ENCODE data around the gene LRP1B.

LRP1B gene

DNA sequence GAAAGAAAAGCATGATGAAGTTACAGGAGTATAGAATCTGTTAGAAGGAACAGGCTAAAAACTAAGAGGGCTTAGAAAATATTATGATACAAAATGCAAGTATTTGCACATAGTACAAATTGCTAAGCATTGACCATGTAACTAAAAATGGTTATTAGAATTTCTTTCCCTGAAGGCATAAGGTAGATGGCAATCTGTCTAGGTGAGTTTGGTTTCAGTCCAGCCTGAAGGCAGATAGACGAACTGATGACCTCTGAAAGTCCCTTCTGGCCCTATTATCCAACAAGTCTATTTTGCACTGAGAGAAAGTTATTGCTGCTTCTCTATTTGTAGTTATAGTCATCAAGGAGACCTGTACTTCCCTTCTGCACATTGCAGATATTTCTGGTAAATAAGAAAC is 663.5 kb downstream of the LRP1B start:
- TF ChIP-seq, protein P1, sequence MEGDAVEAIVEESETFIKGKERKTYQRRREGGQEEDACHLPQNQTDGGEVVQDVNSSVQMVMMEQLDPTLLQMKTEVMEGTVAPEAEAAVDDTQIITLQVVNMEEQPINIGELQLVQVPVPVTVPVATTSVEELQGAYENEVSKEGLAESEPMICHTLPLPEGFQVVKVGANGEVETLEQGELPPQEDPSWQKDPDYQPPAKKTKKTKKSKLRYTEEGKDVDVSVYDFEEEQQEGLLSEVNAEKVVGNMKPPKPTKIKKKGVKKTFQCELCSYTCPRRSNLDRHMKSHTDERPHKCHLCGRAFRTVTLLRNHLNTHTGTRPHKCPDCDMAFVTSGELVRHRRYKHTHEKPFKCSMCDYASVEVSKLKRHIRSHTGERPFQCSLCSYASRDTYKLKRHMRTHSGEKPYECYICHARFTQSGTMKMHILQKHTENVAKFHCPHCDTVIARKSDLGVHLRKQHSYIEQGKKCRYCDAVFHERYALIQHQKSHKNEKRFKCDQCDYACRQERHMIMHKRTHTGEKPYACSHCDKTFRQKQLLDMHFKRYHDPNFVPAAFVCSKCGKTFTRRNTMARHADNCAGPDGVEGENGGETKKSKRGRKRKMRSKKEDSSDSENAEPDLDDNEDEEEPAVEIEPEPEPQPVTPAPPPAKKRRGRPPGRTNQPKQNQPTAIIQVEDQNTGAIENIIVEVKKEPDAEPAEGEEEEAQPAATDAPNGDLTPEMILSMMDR (IDR thresholded peaks at IDR 0.05; ENCODE audit: extremely low read depth, missing control alignments): no peak
- no peak for DNase-seq (ENCODE audit: low spot score)

DNA sequence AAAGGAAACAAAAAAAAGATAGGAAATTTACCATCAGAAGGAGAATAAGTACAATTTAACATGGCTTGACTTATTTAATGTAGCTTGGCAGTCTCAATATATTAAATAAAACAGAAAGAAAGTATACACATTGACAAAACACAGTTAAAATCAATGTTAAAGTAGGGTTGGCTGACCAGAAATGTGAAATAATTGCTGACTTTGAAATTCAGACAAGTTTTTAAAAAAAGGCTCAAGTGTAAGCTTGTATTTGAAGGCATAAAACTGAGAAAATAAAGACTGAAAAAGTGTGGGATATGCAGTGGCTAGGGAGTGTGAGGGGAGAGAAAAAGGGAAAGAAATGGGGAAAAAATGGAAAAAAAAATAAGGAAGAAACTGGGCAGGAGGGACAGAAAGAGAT is 665.8 kb downstream of the LRP1B start:
- DNase-seq (ENCODE audit: low spot score): no peak
- TF ChIP-seq, protein P1 (IDR thresholded peaks at IDR 0.05; ENCODE audit: extremely low read depth, missing control alignments): no peak

DNA sequence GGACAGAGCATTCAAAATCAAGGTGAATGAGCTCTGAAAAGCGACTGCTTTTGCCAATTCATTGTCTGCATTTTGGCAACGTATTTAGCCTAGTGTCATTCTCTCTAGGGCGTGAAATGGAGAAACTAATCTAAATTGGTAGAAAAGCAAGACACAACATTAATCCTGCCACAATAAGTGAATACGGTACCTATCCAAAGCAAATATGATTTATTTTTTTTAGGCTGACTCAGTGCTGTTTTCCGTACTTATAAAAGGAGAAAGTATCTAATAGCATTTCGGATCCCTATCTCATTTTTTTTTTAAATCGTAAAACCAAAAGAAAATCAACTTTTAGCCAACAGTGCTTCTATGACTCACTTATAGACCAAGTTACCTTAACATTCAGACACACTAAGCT is 672.5 kb downstream of the LRP1B start:
- TF ChIP-seq, protein P1 (IDR thresholded peaks at IDR 0.05; ENCODE audit: extremely low read depth, missing control alignments): no peak
- DNase-seq (ENCODE audit: low spot score): no peak

GRCh38 chr2:141455877-141456276 is 674.9 kb downstream of the LRP1B start:
- TF ChIP-seq, protein P1 (IDR thresholded peaks at IDR 0.05; ENCODE audit: extremely low read depth, missing control alignments): no peak
- no peak for DNase-seq (ENCODE audit: low spot score)

- DNase-seq (ENCODE audit: low spot score): no peak
- TF ChIP-seq, protein P1 (IDR thresholded peaks at IDR 0.05; ENCODE audit: extremely low read depth, missing control alignments): no peak
Observed at GRCh38 chr2:141455211-141455826, 675.5 kb downstream of the LRP1B start.

GRCh38 chr2:141440072-141440635 is 690.7 kb downstream of the LRP1B start:
- no peak for DNase-seq (ENCODE audit: low spot score)

DNA sequence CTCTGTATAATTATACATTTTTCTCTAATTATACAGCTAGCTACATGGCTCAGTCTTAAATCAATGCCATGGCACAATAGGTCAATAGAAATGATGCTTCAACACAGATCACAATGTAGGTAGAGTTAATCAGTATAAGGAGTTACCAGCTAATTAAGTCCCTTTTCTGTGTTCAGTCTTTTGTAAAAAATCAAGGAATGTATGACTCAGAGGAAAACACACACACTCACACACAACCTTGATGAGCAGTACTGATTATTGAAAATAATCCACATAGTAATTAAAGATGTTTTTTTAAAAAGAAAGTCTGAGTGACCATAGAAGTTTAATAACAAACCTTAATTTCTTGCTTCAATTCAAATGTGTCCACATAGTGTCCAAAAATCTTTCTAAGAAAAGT is 691.3 kb downstream of the LRP1B start:
- TF ChIP-seq, protein P1 (IDR thresholded peaks at IDR 0.05; ENCODE audit: extremely low read depth, missing control alignments): no peak
- no peak for DNase-seq (ENCODE audit: low spot score)

More at GRCh38 chr2:141440072-141440635, 690.7 kb downstream of the LRP1B start:
- TF ChIP-seq, protein P1 (IDR thresholded peaks at IDR 0.05; ENCODE audit: extremely low read depth, missing control alignments): no peak

Data from GM20000 (cell line).